Nephron progenitor cell (in vitro differentiated cells): ENCODE data around the gene LSM14B.

ENCODE experiments used
- DNase-seq: peaks from one replicate; pipeline ENCODE4 v3.0.0; 2021
- H3K27ac Mint-ChIP-seq: 2 replicates; pipeline ENCODE4 v1.8.0; 2021; ENCODE audit warnings: mild to moderate bottlenecking, moderate library complexity, mixed read lengths
- H3K27me3 Mint-ChIP-seq: 2 replicates; pipeline ENCODE4 v1.8.0; 2021; ENCODE audit warnings: mild to moderate bottlenecking, low read depth, mixed read lengths; ENCODE audit not compliant: poor library complexity
- H3K36me3 Mint-ChIP-seq: 2 replicates; pipeline ENCODE4 v1.8.0; 2021; ENCODE audit warnings: low read depth, mixed read lengths
- H3K4me1 Mint-ChIP-seq: 2 replicates; pipeline ENCODE4 v1.8.0; 2021; ENCODE audit warnings: mixed read lengths
- H3K4me3 Mint-ChIP-seq: 2 replicates; pipeline ENCODE4 v1.8.0; 2021; ENCODE audit warnings: mild to moderate bottlenecking, moderate library complexity, mixed read lengths
- H3K9me3 Mint-ChIP-seq: 2 replicates; pipeline ENCODE4 v1.8.0; 2021; ENCODE audit warnings: mild to moderate bottlenecking, moderate library complexity, mixed read lengths
- TF ChIP-seq, protein P1 (sequence below): fragments of 200-600 bp; sonication (generic); IDR thresholded peaks from 2 replicates; pipeline ENCODE4 v1.5.0; 2021; ENCODE audit warnings: antibody characterized with exemption

Gene LSM14B

GRCh38 chr20:62155428-62156253 lies 33.4 kb downstream of the LSM14B start:
- H3K27ac Mint-ChIP-seq, result peak overlapping the region; percentile 79
- DNase-seq, result no peak

DNA sequence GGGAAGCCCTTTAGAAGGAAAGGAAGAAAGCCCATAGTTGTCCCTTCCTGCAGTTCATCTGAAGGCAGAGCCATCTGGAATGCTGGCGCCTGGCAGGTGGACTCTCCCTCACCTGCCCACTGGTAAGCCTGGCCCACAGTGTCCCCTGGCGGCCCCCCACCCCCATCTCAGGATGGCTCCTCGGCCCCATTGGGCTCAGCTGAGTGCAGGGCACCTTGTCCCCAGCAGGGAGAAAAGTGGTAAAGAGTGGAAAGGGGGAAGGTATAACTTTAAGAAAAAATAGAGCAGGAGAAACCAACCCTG lies 33.9 kb downstream of the LSM14B start:
- Mint-ChIP-seq H3K36me3 (peaks cover 54% of the 10 kb centered on the region), H3K4me3 (no peak overlapping the region), H3K9me3 (peaks cover 18% of the 10 kb centered on the region), H3K4me1 (peaks cover 30% of the 10 kb centered on the region), H3K27ac (peak overlapping the region; percentile 77), H3K27me3 (peaks cover 9% of the 10 kb centered on the region)
- TF ChIP-seq, protein P1, sequence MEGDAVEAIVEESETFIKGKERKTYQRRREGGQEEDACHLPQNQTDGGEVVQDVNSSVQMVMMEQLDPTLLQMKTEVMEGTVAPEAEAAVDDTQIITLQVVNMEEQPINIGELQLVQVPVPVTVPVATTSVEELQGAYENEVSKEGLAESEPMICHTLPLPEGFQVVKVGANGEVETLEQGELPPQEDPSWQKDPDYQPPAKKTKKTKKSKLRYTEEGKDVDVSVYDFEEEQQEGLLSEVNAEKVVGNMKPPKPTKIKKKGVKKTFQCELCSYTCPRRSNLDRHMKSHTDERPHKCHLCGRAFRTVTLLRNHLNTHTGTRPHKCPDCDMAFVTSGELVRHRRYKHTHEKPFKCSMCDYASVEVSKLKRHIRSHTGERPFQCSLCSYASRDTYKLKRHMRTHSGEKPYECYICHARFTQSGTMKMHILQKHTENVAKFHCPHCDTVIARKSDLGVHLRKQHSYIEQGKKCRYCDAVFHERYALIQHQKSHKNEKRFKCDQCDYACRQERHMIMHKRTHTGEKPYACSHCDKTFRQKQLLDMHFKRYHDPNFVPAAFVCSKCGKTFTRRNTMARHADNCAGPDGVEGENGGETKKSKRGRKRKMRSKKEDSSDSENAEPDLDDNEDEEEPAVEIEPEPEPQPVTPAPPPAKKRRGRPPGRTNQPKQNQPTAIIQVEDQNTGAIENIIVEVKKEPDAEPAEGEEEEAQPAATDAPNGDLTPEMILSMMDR, result no peak
- no peak for DNase-seq

More at GRCh38 chr20:62155428-62156253, 33.4 kb downstream of the LSM14B start:
- Mint-ChIP-seq H3K4me3 (no peak overlapping the region), H3K36me3 (peaks cover 53% of the 10 kb centered on the region), H3K4me1 (peaks cover 30% of the 10 kb centered on the region), H3K9me3 (peaks cover 18% of the 10 kb centered on the region), H3K27me3 (peaks cover 9% of the 10 kb centered on the region)
- TF ChIP-seq, protein P1, result no peak

- peaks cover 9% of the 10 kb centered on the region for H3K27me3 Mint-ChIP-seq
- H3K4me1 Mint-ChIP-seq, result peaks cover 30% of the 10 kb centered on the region
- H3K4me3 Mint-ChIP-seq, result no peak overlapping the region
- no peak overlapping the region for H3K27ac Mint-ChIP-seq
- TF ChIP-seq, protein P1, result peak; percentile 67
- peak; percentile 85 for DNase-seq
- peaks cover 18% of the 10 kb centered on the region for H3K9me3 Mint-ChIP-seq
- peaks cover 49% of the 10 kb centered on the region for H3K36me3 Mint-ChIP-seq
These were observed 34.5 kb downstream of the LSM14B start for GRCh38 chr20:62156592-62157386.

- Mint-ChIP-seq H3K4me1 (peaks cover 30% of the 10 kb centered on the region), H3K9me3 (peaks cover 15% of the 10 kb centered on the region), H3K27me3 (peaks cover 9% of the 10 kb centered on the region), H3K27ac (no peak overlapping the region), H3K4me3 (no peak overlapping the region), H3K36me3 (peaks cover 44% of the 10 kb centered on the region)
- DNase-seq, result no peak
- TF ChIP-seq, protein P1, result no peak
These were observed 35.3 kb downstream of the LSM14B start for GRCh38 chr20:62157387-62158087.

DNA sequence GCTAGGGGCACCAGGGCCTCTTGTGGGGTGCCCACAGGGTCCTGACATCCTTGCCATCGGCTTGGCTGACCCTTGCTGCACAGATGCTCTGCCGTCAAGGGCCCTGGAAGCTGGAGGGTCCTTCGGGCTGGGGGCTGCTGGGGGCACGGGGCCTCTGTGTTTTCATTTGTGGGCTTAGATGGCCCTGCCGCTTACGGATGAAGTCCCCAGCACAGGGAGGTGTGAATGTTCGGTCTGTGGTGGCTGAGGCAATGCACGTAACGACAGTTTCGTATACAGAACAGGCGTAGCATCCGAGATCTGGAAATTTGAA lies 35.8 kb downstream of the LSM14B start:
- peaks cover 39% of the 10 kb centered on the region for H3K36me3 Mint-ChIP-seq
- H3K27ac Mint-ChIP-seq, result no peak overlapping the region
- H3K4me3 Mint-ChIP-seq, result no peak overlapping the region
- H3K9me3 Mint-ChIP-seq, result peaks cover 10% of the 10 kb centered on the region
- DNase-seq, result no peak
- TF ChIP-seq, protein P1, result no peak
- peaks cover 30% of the 10 kb centered on the region for H3K4me1 Mint-ChIP-seq
- H3K27me3 Mint-ChIP-seq, result peaks cover 9% of the 10 kb centered on the region
